Mesendoderm (in vitro differentiated cells): Measurements from ENCODE around the gene OTOS.

Experiments used
- DNase-seq: peaks from one replicate; pipeline ENCODE4 v3.0.0; 2013
- H2AK5ac ChIP-seq: 2 replicates; pipeline ENCODE4 v1.6.1; 2013; ENCODE audit warnings: low read length, inconsistent platforms
- H2BK120ac ChIP-seq: 2 replicates; pipeline ENCODE4 v1.6.1; 2013; ENCODE audit warnings: low read depth, mild to moderate bottlenecking, low read length, moderate library complexity, mixed read lengths
- H2BK15ac ChIP-seq: replicated peaks from 2 replicates; pipeline ENCODE4 v1.6.1; 2013; ENCODE audit warnings: low read depth, mild to moderate bottlenecking, moderate library complexity
- H2BK5ac ChIP-seq: 2 replicates; pipeline ENCODE4 v1.6.1; 2013; ENCODE audit warnings: low read length, inconsistent platforms
- H3K18ac ChIP-seq: 2 replicates; pipeline ENCODE4 v1.6.1; 2013; ENCODE audit warnings: mild to moderate bottlenecking, low read length, mixed read lengths
- H3K23ac ChIP-seq: one replicate; pipeline ENCODE4 v1.6.1; 2013; ENCODE audit warnings: low read length
- H3K27ac ChIP-seq: 2 replicates; pipeline ENCODE4 v1.5.1; 2013; ENCODE audit warnings: low read depth, mild to moderate bottlenecking, inconsistent platforms, low read length, moderate library complexity
- H3K27me3 ChIP-seq: 2 replicates; pipeline ENCODE4 v1.6.1; 2013; ENCODE audit warnings: low read length, control low read depth, mild to moderate bottlenecking, inconsistent platforms; ENCODE audit not compliant: insufficient read depth, poor library complexity
- H3K36me3 ChIP-seq: 2 replicates; pipeline ENCODE4 v1.6.1; 2013; ENCODE audit warnings: low read length, inconsistent platforms; ENCODE audit not compliant: control insufficient read depth, insufficient read depth
- H3K4ac ChIP-seq: one replicate; pipeline ENCODE4 v1.6.1; 2013; ENCODE audit warnings: low read depth, mild to moderate bottlenecking, low read length, moderate library complexity
- H3K4me1 ChIP-seq: 2 replicates; pipeline ENCODE4 v1.6.1; 2013; ENCODE audit warnings: low read depth, low read length, inconsistent platforms; ENCODE audit not compliant: control insufficient read depth
- H3K4me2 ChIP-seq: 2 replicates; pipeline ENCODE4 v1.6.1; 2013; ENCODE audit warnings: low read length
- H3K4me3 ChIP-seq: 2 replicates; pipeline ENCODE4 v1.5.1; 2013; ENCODE audit warnings: mild to moderate bottlenecking, low read length
- H3K56ac ChIP-seq: one replicate; pipeline ENCODE4 v1.6.1; 2013; ENCODE audit warnings: low read length
- H3K79me1 ChIP-seq: 2 replicates; pipeline ENCODE4 v1.6.1; 2013; ENCODE audit warnings: low read length, inconsistent platforms
- H3K79me2 ChIP-seq: 2 replicates; pipeline ENCODE4 v1.6.1; 2013; ENCODE audit warnings: mild to moderate bottlenecking, low read length; ENCODE audit not compliant: control insufficient read depth, insufficient read depth
- H3K9ac ChIP-seq: 2 replicates; pipeline ENCODE4 v1.6.1; 2013; ENCODE audit warnings: low read length, inconsistent platforms
- H4K5ac ChIP-seq: one replicate; pipeline ENCODE4 v1.6.1; 2013; ENCODE audit warnings: low read length
- H4K8ac ChIP-seq: one replicate; pipeline ENCODE4 v1.6.1; 2013; ENCODE audit warnings: low read depth, mild to moderate bottlenecking, control low read depth, low read length, moderate library complexity
- WGBS: extraction: QIAGEN DNeasy Blood & Tissue Kit; methylation state at CpG from one replicate; pipeline ENCODE4 v1.1.7; 2013; ENCODE audit warnings: low lambda C conversion rate, missing lambda C conversion rate; ENCODE audit not compliant: insufficient coverage; ENCODE audit errors: extremely low coverage; 5-methylcytosine and 5-hydroxymethylcytosine counted together

The OTOS gene

DNA sequence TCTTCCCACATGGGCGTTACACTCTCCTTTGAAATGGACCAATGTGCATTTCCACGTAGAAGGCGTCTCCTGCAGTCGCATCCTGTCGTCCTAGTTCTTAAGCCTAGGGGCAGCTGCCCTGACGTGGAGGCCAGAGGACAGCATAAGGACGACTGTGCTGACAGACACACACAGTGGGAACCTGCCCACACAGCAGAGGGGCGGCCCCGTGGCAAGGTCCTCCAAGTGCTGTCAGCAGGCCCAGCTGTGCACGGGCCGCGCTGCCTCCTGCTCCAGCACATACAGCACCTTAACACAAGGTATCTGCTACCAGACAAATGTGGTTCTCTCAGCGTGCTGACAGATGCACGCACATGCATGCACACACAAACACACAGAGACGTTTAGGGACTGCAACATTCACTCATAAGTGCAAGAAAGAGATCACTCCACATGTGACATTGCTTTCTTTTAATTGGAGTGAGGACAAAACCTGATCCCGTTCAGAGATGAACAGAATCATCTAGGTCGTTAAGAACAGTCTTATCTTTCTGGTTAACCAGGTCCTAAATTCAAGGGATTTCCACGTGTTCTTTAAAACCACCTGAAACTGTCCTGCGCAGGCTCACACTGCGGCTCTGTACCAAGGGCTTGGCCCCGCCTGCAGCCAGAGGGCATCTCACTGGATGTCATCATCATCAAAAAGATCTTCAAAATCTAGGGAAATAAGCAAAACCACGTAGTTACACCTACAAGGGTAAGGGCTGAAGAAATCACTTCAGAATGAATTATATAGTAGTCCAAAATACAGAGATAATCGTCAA, 9.9 kb downstream of the OTOS start:
- Histone ChIP-seq H2BK15ac (no peak overlapping the region), H2BK120ac (no peak overlapping the region), H3K4me2 (no peak overlapping the region), H3K4me3 (no peak overlapping the region), H4K8ac (no peak overlapping the region), H2AK5ac (no peak overlapping the region), H3K27ac (no peak overlapping the region), H3K4ac (no peak overlapping the region), H2BK5ac (no peak overlapping the region), H4K5ac (no peak overlapping the region), H3K56ac (no peak overlapping the region), H3K36me3 (peaks cover 16% of the 10 kb centered on the region), H3K79me2 (peaks cover 15% of the 10 kb centered on the region), H3K79me1 (peaks cover 20% of the 10 kb centered on the region), H3K18ac (no peak overlapping the region), H3K23ac (no peak overlapping the region), H3K4me1 (peaks cover 5% of the 10 kb centered on the region), H3K9ac (no peak overlapping the region), H3K27me3 (no peaks in the 10 kb centered on the region)
- no peak for DNase-seq
- WGBS, result no CpG with 5 or more reads among the region's 23 CpGs

DNA sequence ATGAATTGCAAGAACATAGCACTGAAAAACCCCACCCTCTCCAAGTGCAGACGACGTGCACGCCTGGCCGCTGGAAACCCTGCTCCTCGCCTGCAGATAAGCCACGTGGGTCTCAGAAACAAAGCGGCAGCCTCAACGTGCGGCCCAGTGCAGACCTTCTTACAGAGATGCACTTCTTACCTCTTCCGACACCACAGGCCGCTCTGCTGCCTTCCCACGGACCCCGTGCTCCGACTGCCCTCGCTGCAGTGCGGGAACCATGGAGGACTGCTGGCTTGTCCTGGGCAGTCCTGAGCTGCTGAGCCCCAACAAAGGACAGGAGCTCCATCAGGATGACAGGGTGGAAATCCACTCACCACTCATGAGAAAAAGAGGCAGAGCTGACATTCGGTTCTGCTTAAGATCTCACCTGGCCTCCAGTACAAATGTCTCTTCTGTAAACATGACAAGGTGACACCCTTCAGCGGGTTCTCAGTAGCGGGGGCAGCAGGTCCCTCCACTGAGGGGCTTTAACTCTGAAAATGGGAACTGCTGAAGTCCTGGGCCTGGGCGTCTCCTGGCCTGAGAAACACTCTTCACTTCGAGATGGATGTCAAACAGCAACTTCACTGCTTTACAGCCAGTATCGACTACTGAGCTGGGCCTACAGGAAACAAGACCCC, 10.6 kb downstream of the OTOS start:
- Histone ChIP-seq H3K79me1 (peaks cover 13% of the 10 kb centered on the region), H3K4me1 (peaks cover under 1% of the 10 kb centered on the region), H3K36me3 (peaks cover 16% of the 10 kb centered on the region), H3K9ac (no peak overlapping the region), H3K27ac (no peak overlapping the region), H4K5ac (no peak overlapping the region), H3K27me3 (no peaks in the 10 kb centered on the region), H2BK5ac (no peak overlapping the region), H2AK5ac (no peak overlapping the region), H2BK120ac (no peak overlapping the region), H3K4me3 (no peak overlapping the region), H3K79me2 (peaks cover 8% of the 10 kb centered on the region), H3K4me2 (no peak overlapping the region), H3K23ac (no peak overlapping the region), H3K56ac (no peak overlapping the region), H3K18ac (no peak overlapping the region), H3K4ac (no peak overlapping the region), H4K8ac (no peak overlapping the region), H2BK15ac (no peak overlapping the region)
- DNase-seq, result no peak
- WGBS, result no CpG with 5 or more reads among the region's 22 CpGs

DNA sequence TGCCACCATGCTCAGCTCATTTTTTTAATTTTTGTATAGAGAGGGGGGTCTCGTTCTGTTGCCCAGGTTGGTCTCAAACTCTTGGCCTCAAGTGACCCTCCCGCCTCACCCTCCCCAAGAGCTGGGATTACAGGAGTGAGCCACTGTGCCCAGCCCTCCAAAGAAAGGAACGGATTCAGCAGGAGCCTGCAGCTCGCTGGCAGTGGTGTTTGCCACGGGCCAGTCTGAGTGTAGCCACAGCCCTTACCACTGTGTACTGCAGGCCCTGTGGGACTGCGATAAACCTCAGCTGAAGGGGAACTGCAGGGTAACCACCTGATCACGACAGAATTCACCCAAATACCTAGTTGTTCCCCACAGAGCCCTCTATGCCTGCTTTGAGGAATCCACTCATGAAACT, 11.1 kb downstream of the OTOS start:
- H3K9ac ChIP-seq, result no peak overlapping the region
- DNase-seq, result no peak
- no peak overlapping the region for H2BK15ac ChIP-seq
- H3K79me2 ChIP-seq, result peaks cover 3% of the 10 kb centered on the region
- no peak overlapping the region for H4K8ac ChIP-seq
- no peak overlapping the region for H4K5ac ChIP-seq
- H3K56ac ChIP-seq, result no peak overlapping the region
- peaks cover 16% of the 10 kb centered on the region for H3K36me3 ChIP-seq
- no peak overlapping the region for H3K18ac ChIP-seq
- H3K4ac ChIP-seq, result no peak overlapping the region
- no peak overlapping the region for H3K4me3 ChIP-seq
- H2BK5ac ChIP-seq, result no peak overlapping the region
- no peaks in the 10 kb centered on the region for H3K27me3 ChIP-seq
- no peak overlapping the region for H3K4me2 ChIP-seq
- no peak overlapping the region for H3K27ac ChIP-seq
- no peak overlapping the region for H2BK120ac ChIP-seq
- H3K79me1 ChIP-seq, result peaks cover 7% of the 10 kb centered on the region
- no peaks in the 10 kb centered on the region for H3K4me1 ChIP-seq
- no CpG with 5 or more reads among the region's 7 CpGs for WGBS
- H3K23ac ChIP-seq, result no peak overlapping the region
- H2AK5ac ChIP-seq, result no peak overlapping the region

DNA sequence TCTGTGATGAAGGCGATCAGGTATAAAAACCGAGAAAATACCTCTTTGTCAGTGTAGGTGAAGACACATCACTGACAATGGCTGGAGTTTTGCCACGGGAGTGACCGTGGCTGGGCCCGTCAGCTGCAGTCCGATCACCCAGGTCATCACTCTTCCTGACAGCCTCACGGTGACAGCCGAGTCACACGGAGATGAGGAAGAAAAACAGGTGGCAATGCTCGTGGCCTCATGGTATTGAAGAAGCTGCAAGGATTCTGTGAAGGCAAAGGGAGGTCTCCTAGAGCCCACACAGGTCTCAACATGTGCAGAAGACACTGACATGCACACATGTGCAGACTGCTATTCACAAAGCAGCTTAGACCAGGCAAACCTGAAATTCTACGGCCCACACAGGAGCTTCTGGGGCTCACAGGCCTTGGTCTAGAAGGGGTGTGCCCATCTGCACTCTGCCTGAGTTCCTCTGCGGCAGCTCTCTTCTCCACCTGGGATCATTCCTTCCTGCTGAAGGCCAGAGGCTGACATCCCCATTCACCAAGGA, 11.8 kb downstream of the OTOS start:
- Histone ChIP-seq H3K79me2 (no peaks in the 10 kb centered on the region), H3K18ac (no peak overlapping the region), H3K23ac (no peak overlapping the region), H4K8ac (no peak overlapping the region), H2BK5ac (no peak overlapping the region), H3K79me1 (peaks cover 5% of the 10 kb centered on the region), H2BK120ac (no peak overlapping the region), H3K4me3 (no peak overlapping the region), H3K4me1 (no peaks in the 10 kb centered on the region), H3K27me3 (no peaks in the 10 kb centered on the region), H2BK15ac (no peak overlapping the region), H3K36me3 (peaks cover 16% of the 10 kb centered on the region), H2AK5ac (no peak overlapping the region), H3K56ac (no peak overlapping the region), H3K9ac (no peak overlapping the region), H3K4ac (no peak overlapping the region), H4K5ac (no peak overlapping the region), H3K27ac (no peak overlapping the region), H3K4me2 (no peak overlapping the region)
- no peak for DNase-seq
- WGBS, result no CpG with 5 or more reads among the region's 12 CpGs

DNA sequence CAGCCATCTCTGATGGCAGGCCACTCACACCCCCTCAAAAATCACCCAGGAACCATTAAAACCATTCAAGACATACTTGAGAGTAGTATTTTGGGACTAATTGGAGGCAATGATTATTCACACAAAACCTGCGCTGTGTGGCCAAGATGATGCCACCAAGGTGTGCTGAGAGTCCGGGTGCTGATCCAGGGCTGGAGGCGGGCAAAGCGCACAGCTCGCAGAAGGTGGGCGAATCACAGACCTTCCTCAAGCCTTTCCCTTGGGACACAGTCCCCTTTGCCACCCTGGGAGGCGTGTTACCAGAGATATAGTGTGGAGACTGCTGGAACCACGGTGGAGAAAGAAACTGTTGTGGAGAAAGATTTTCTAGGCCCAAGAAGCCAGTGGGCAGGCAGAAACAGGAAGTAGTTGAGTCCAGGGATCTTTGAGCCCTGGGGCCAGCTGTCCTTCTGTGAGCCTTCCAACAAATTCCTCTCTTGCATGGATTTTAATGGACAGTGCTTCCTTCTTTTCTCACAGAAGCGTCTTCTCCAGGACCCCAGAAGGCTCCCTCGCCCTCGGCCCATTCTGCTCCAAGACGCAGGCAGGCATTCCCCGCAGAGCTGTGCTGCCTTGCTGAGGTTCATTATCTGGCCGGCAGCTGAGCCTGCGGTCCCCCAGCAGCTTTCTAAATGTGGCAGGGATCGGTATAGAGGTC, 12.4 kb downstream of the OTOS start:
- Histone ChIP-seq H3K4me1 (no peaks in the 10 kb centered on the region), H3K79me2 (no peaks in the 10 kb centered on the region), H3K56ac (no peak overlapping the region), H3K27me3 (no peaks in the 10 kb centered on the region), H3K27ac (no peak overlapping the region), H2BK5ac (no peak overlapping the region), H3K4me2 (no peak overlapping the region), H4K5ac (no peak overlapping the region), H2AK5ac (no peak overlapping the region), H3K36me3 (peaks cover 14% of the 10 kb centered on the region), H3K23ac (no peak overlapping the region), H3K4me3 (no peak overlapping the region), H3K9ac (no peak overlapping the region), H2BK15ac (no peak overlapping the region), H3K79me1 (peaks cover 3% of the 10 kb centered on the region), H3K18ac (no peak overlapping the region), H2BK120ac (no peak overlapping the region), H4K8ac (no peak overlapping the region), H3K4ac (no peak overlapping the region)
- DNase-seq, result no peak
- WGBS, result no CpG with 5 or more reads among the region's 16 CpGs
